Neutrophil (primary cell): ENCODE data around the gene CIAO1.

Source experiments
- H3K27ac ChIP-seq: fragments of 200-600 bp; sonication (generic); 2 replicates; pipeline ENCODE4 v1.5.1; 2016; ENCODE audit warnings: mild to moderate bottlenecking, moderate library complexity
- H3K27me3 ChIP-seq: fragments of 200-600 bp; sonication (generic); 2 replicates; pipeline ENCODE4 v1.6.0; 2016; ENCODE audit warnings: mild to moderate bottlenecking
- H3K36me3 ChIP-seq: fragments of 200-600 bp; sonication (generic); 2 replicates; pipeline ENCODE4 v1.5.1; 2017
- H3K4me1 ChIP-seq, 2 experiments: fragments of 200-600 bp in 1 of 2; sonication (generic) in 1 of 2; 1 replicate in 1 of 2; 2 replicates in 1 of 2; pipeline versions ENCODE4 v1.5.1 to v1.6.1; 2013 to 2016; ENCODE audit warnings: low read depth in 1 of 2, low read length in 1 of 2, mild to moderate bottlenecking in 1 of 2, moderate library complexity in 1 of 2; ENCODE audit not compliant: control insufficient read depth in 1 of 2, insufficient read depth in 1 of 2
- H3K4me3 ChIP-seq, 2 experiments: fragments of 200-600 bp in 1 of 2; sonication (generic) in 1 of 2; 1 replicate in 1 of 2; 2 replicates in 1 of 2; pipeline ENCODE4 v1.5.1; 2013 to 2016; ENCODE audit warnings: low read depth in 1 of 2, low read length in 1 of 2, mild to moderate bottlenecking in 1 of 2, moderate library complexity in 1 of 2
- H3K9me3 ChIP-seq: fragments of 200-600 bp; sonication (generic); 2 replicates; pipeline ENCODE4 v1.5.1; 2016
- CTCF ChIP-seq: fragments of 200-600 bp; sonication (generic); IDR thresholded peaks from 2 replicates; pipeline ENCODE4 v1.5.1; 2016; ENCODE audit warnings: antibody characterized with exemption

The CIAO1 gene

GRCh38 chr2:96239745-96240264, 26.2 kb upstream of the CIAO1 start:
- Histone ChIP-seq H3K27ac (peak overlapping the region; percentile 99), H3K9me3 (no peaks in the 10 kb centered on the region), H3K4me1 (peaks cover 57 to 63% of the 10 kb centered on the region in 2 experiments), H3K4me3 (no peak overlapping the region), H3K27me3 (no peaks in the 10 kb centered on the region), H3K36me3 (no peaks in the 10 kb centered on the region)
- no peak for TF ChIP-seq CTCF

- Histone ChIP-seq H3K36me3 (no peaks in the 10 kb centered on the region), H3K27ac (peak overlapping the region; percentile 99), H3K9me3 (no peaks in the 10 kb centered on the region), H3K27me3 (no peaks in the 10 kb centered on the region), H3K4me3 (no peak overlapping the region), H3K4me1 (peaks cover 59 to 67% of the 10 kb centered on the region in 2 experiments)
- no peak for TF ChIP-seq CTCF
These were observed 25.5 kb upstream of the CIAO1 start for GRCh38 chr2:96240341-96241038.

- Histone ChIP-seq H3K36me3 (no peaks in the 10 kb centered on the region), H3K27ac (peak overlapping the region; percentile 99), H3K4me1 (peaks cover 67 to 74% of the 10 kb centered on the region in 2 experiments), H3K9me3 (no peaks in the 10 kb centered on the region), H3K4me3 (peak overlapping the region; percentile 58 to 59), H3K27me3 (no peaks in the 10 kb centered on the region)
- TF ChIP-seq CTCF = no peak
These were observed 24.8 kb upstream of the CIAO1 start for GRCh38 chr2:96241227-96241626.

DNA sequence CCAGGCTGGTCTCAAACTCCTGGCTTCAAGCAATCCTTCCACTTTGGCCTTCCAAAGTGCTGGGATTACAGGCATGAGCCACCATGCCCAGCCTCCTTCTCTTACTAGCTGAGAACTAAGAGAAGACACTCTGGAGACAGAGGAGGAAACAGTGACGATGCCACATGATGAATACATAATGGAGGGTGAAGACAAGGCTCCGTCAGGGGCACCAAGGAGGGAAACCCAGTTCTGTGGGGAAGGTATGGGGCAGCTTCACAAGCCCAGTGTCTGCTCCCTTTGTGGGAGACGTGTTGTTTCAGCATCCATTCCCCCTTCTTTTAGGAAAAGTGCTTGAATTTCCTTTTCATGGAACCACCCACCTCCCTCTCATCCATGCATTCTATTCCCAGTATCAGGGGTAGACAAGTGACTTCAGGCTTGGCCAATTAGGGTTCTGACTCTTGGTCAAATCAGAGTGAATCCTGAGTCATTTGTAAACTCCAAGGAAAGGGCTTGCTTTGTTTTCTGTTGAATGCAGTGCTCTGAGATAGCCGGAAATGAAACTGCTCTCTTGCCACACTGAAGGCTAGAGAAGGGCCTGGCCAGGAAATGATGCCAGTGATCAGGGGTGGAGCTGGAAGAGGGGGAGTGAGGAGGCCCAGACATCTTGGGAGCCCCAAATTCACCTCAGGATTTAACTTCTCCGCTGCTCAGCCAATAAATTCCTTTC, 24.0 kb upstream of the CIAO1 start:
- Histone ChIP-seq H3K9me3 (no peaks in the 10 kb centered on the region), H3K27me3 (no peaks in the 10 kb centered on the region), H3K4me1 (peaks cover 75 to 83% of the 10 kb centered on the region in 2 experiments), H3K4me3 (peak overlapping the region; percentile 58 to 59), H3K27ac (peak overlapping the region; percentile 99), H3K36me3 (peaks cover 3% of the 10 kb centered on the region)
- peak; percentile 7 for TF ChIP-seq CTCF

- Histone ChIP-seq H3K27me3 (no peaks in the 10 kb centered on the region), H3K36me3 (peaks cover 8% of the 10 kb centered on the region), H3K4me3 (no peak overlapping the region), H3K27ac (peak overlapping the region; percentile 99), H3K9me3 (no peaks in the 10 kb centered on the region), H3K4me1 (peaks cover 77 to 93% of the 10 kb centered on the region in 2 experiments)
- TF ChIP-seq CTCF = no peak
These were observed 22.2 kb upstream of the CIAO1 start for GRCh38 chr2:96243843-96244242.
